Esophagus muscularis mucosa (tissue), 4 donors: ENCODE data around the gene CLIC5. TPM values are rescaled to one million over a fixed set of nuclear protein-coding genes. Genes with fewer than 3 reads are reported as not detected.

Experiments
- DNase-seq: peaks from one replicate; pipeline ENCODE4 v3.0.0-alpha.2; 2017; ENCODE audit errors: extremely low spot score
- H3K27ac ChIP-seq, 4 donors: fragments of 200-600 bp; sonication (generic); replicated peaks in 1 of 4; 1 replicate in 3 of 4; 2 replicates in 1 of 4; pipeline ENCODE4 v1.5.1; 2016 to 2019; ENCODE audit warnings: mild to moderate bottlenecking in 1 of 4
- H3K27me3 ChIP-seq, 4 donors: fragments of 200-600 bp; sonication (generic); one replicate each; pipeline versions ENCODE4 v1.5.1 to v1.6.0; 2016 to 2019
- H3K36me3 ChIP-seq, 4 donors: fragments of 200-600 bp; sonication (generic); one replicate each; pipeline ENCODE4 v1.5.1; 2016 to 2019
- H3K4me1 ChIP-seq, 4 donors: fragments of 200-600 bp; sonication (generic); one replicate each; pipeline ENCODE4 v1.5.1; 2016 to 2019
- H3K4me3 ChIP-seq, 4 donors: fragments of 200-600 bp; sonication (generic); 1 replicate in 2 of 4; 2 replicates in 2 of 4; pipeline ENCODE4 v1.5.1; 2016 to 2019; ENCODE audit warnings: mild to moderate bottlenecking in 4 of 4, moderate library complexity in 1 of 4
- H3K9me3 ChIP-seq, 4 donors: fragments of 200-600 bp; sonication (generic); 1 replicate in 3 of 4; 2 replicates in 1 of 4; pipeline ENCODE4 v1.5.1; 2016 to 2019
- EP300 ChIP-seq: sonication (generic); formaldehyde crosslinking; IDR thresholded peaks from one replicate; pipeline ENCODE4 v1.6.1; 2017; ENCODE audit warnings: antibody characterized with exemption
- POLR2A ChIP-seq: fragments of 450-650 bp; IDR thresholded peaks from one replicate; pipeline ENCODE4 v1.6.1; 2017; ENCODE audit warnings: antibody characterized with exemption, moderate library complexity, mild to moderate bottlenecking, low read depth
- POLR2AphosphoS5 ChIP-seq, 2 donors: sonication (generic); formaldehyde crosslinking; IDR thresholded peaks; one replicate each; pipeline ENCODE4 v1.6.1; 2017; ENCODE audit warnings: antibody characterized with exemption in 2 of 2
- WGBS: methylation state at CpG from one replicate; pipeline ENCODE4 v1.1.5; 2018; 5-methylcytosine and 5-hydroxymethylcytosine counted together
- intact Hi-C: fragments of 100-400 bp; cut with DNase I; formaldehyde crosslinking; loops from one replicate; pipeline ENCODE4 v1.15.1; 2023
- total RNA-seq, 4 donors: library from RNA; depleted of rRNA; stranded (reverse); fragments of >200 nt; gene quantifications; one replicate each; pipeline versions ENCODE4 v1.1.0 to v1.2.1, GENCODE V29; 2016
- TF ChIP-seq, protein P1 (sequence below), 3 experiments: fragments of 200-600 bp in 2 of 3; fragments of 450-650 bp in 1 of 3; sonication (generic) in 2 of 3; IDR thresholded peaks; one replicate each; pipeline ENCODE4 v1.5.1; 2017 to 2019; ENCODE audit warnings: antibody characterized with exemption in 3 of 3, mild to moderate bottlenecking in 2 of 3, moderate library complexity in 1 of 3

The CLIC5 gene
- total RNA-seq, 4 donors from 2014 or later = 5.3 to 7.2 (median 6.3) TPM

DNA sequence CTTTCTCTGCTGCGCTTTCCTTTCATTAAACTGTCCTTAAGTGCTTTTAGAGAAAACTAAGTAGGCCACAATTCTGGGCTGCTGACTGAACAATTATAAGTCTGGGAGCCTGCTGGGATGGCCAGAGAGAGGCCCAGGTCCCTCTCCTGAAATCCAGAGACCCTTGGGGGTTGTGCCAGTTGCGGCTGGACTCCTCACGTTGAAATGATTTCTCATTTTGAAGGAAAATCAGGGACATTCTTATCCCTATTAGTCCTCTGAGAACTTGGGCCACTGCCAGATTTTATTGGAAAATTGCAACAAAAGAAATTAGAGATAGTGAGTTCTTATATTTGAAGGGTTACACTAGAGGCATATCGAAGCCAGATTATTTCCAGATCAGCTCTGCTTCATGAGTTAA lies 145.1 kb downstream of the CLIC5 start:
- Histone ChIP-seq H3K27ac (no peak overlapping the region), H3K27me3 (no peaks in the 10 kb centered on the region), H3K4me3 (no peak overlapping the region), H3K4me1 (no peaks in the 10 kb centered on the region), H3K36me3 (no peaks in the 10 kb centered on the region), H3K9me3 (no peaks in the 10 kb centered on the region)
- 67% methylated on average over 4 of the region's 4 CpGs for WGBS
- TF ChIP-seq, protein P1, sequence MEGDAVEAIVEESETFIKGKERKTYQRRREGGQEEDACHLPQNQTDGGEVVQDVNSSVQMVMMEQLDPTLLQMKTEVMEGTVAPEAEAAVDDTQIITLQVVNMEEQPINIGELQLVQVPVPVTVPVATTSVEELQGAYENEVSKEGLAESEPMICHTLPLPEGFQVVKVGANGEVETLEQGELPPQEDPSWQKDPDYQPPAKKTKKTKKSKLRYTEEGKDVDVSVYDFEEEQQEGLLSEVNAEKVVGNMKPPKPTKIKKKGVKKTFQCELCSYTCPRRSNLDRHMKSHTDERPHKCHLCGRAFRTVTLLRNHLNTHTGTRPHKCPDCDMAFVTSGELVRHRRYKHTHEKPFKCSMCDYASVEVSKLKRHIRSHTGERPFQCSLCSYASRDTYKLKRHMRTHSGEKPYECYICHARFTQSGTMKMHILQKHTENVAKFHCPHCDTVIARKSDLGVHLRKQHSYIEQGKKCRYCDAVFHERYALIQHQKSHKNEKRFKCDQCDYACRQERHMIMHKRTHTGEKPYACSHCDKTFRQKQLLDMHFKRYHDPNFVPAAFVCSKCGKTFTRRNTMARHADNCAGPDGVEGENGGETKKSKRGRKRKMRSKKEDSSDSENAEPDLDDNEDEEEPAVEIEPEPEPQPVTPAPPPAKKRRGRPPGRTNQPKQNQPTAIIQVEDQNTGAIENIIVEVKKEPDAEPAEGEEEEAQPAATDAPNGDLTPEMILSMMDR (IDR thresholded peaks at IDR 0.05) = no peak
- TF ChIP-seq POLR2A (no peak), POLR2AphosphoS5 (IDR thresholded peaks at IDR 0.05) (no peak), EP300 (no peak)
- intact Hi-C loops = no loop called here
- DNase-seq = peak; percentile 74

DNA sequence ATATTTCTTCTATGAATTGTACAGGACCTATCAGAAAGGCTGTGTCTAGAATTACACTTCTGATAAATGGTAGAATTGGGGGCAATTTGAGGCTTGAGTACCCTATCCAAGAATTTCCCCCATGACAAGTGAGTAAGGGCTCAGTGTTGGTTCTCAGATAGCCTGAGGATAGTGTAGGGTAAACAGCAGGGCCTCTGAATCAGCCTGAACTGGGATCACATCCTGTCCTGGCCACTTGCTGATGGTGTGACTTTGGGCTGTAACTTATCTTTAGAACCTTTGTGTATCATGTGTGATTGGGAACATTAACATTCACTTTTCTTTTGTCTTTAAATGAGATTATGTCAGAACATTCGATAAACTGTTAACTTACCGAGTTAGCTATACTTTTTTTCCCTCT lies 151.0 kb downstream of the CLIC5 start:
- Histone ChIP-seq H3K4me1 (no peaks in the 10 kb centered on the region), H3K27me3 (no peaks in the 10 kb centered on the region), H3K4me3 (no peak overlapping the region), H3K9me3 (no peaks in the 10 kb centered on the region), H3K27ac (no peak overlapping the region), H3K36me3 (no peaks in the 10 kb centered on the region)
- TF ChIP-seq POLR2A (no peak), POLR2AphosphoS5 (IDR thresholded peaks at IDR 0.05) (no peak), EP300 (no peak)
- TF ChIP-seq, protein P1 (IDR thresholded peaks at IDR 0.05) = no peak
- DNase-seq = peak; percentile 31
- intact Hi-C loops = no loop called here
- WGBS = 100% methylated on average over 2 of the region's 2 CpGs

DNA sequence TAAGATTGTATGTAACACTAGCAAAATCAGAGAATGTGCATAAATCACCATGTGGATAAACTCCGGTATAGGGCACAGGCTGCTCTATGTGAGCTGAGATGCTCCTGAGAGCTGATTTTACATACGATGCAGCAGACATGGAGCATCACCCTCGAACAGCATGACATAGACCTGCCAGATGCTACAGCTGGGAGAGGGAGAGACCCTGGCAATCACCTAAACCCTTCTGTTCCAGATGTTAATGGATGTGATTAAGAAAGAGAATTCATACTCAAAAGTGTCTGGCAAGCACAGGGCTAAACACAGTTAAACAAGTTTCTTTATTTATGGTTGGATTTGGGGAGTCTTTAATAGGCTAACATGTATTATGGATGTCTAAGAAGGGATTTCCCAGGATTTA lies 157.0 kb downstream of the CLIC5 start:
- H3K9me3 ChIP-seq = no peaks in the 10 kb centered on the region
- DNase-seq = no peak
- WGBS = 61% methylated on average over 3 of the region's 3 CpGs
- intact Hi-C loops = no loop called here
- H3K4me3 ChIP-seq = no peak overlapping the region
- no peaks in the 10 kb centered on the region for H3K36me3 ChIP-seq
- no peaks in the 10 kb centered on the region for H3K4me1 ChIP-seq
- H3K27me3 ChIP-seq = no peaks in the 10 kb centered on the region
- no peak overlapping the region for H3K27ac ChIP-seq
- TF ChIP-seq POLR2AphosphoS5 (IDR thresholded peaks at IDR 0.05) = no peak
- TF ChIP-seq EP300 = no peak
- TF ChIP-seq, protein P1 (IDR thresholded peaks at IDR 0.05) = no peak
- no peak for TF ChIP-seq POLR2A

DNA sequence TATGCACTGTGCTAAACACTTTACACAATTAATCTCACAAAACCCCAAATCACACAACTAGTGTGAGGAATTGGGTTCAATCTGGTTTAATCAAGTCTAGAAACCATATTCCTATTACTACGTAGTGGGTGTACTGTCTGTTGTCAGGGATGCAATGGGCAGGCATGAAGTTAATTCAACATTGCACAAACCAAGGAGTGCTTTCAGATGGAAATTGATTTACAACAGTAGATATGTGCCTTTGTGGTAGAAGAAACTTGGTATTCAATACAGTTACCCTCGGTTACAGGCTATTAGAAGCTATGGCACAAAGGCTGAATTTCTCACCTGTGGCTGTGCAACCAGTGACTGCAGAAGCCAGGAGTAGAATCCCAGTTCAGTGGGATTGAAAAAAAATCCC lies 157.8 kb downstream of the CLIC5 start:
- intact Hi-C loops = no loop called here
- no peaks in the 10 kb centered on the region for H3K4me1 ChIP-seq
- TF ChIP-seq EP300 = no peak
- no peaks in the 10 kb centered on the region for H3K36me3 ChIP-seq
- H3K9me3 ChIP-seq = no peaks in the 10 kb centered on the region
- no peaks in the 10 kb centered on the region for H3K27me3 ChIP-seq
- no peak for DNase-seq
- 80% methylated on average over 2 of the region's 2 CpGs for WGBS
- no peak overlapping the region for H3K27ac ChIP-seq
- no peak overlapping the region for H3K4me3 ChIP-seq

DNA sequence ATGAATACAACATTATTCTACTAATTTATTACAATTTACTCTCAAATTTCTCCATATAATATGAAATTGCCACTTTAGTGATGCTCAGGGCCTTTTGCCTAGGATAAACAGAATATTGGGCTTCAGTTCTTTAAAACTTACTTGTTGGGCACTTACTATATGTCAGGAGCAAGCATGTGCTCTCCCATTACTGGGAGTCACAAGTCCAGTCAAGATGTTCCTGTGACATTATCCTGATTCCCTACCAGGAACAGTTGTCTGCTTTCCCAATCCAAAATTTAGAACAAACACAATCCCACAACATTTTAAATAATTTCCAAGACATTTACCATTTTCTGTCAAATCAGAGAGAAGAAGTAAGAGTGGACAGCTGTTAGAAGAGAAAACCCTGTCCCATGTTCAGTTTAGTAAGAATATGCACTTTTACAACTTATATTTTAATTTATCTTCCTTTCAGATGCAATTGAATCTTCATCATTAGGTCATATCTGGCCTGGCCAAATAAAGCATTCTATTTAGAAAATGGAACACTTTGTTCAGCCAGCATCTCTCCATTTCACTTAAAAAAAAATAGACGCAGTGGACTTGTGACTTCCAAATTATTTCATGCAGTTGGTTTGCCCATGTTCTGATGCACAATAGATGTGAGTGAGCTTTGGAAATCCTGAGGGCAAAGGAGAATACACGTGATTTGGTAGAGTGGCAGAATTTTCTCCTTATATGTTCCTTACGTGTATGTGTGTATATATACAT lies 159.8 kb downstream of the CLIC5 start:
- 71% methylated on average over 3 of the region's 3 CpGs for WGBS
- TF ChIP-seq EP300 (no peak), POLR2A (no peak), POLR2AphosphoS5 (IDR thresholded peaks at IDR 0.05) (peak in 1 of 2 donors; percentile 17)
- TF ChIP-seq, protein P1 (IDR thresholded peaks at IDR 0.05) = no peak
- DNase-seq = no peak
- Histone ChIP-seq H3K27me3 (no peaks in the 10 kb centered on the region), H3K36me3 (no peaks in the 10 kb centered on the region), H3K9me3 (no peaks in the 10 kb centered on the region), H3K27ac (peak overlapping the region; percentile 3 to 57 (median 44)), H3K4me1 (no peaks in the 10 kb centered on the region), H3K4me3 (no peak overlapping the region)
- intact Hi-C loops = no loop called here
